Gastroesophageal sphincter (tissue), 3 donors: Measurements from ENCODE around the gene SMAD1.

ENCODE experiments used
- POLR2AphosphoS5 ChIP-seq: sonication (generic); formaldehyde crosslinking; IDR thresholded peaks from one replicate; pipeline ENCODE4 v1.6.1; 2017; ENCODE audit warnings: antibody characterized with exemption
- TF ChIP-seq, protein P1 (sequence below), 4 experiments: fragments of 200-600 bp in 2 of 4; fragments of 450-650 bp in 2 of 4; sonication (generic) in 1 of 4; IDR thresholded peaks; one replicate each; pipeline ENCODE4 v1.5.1; 2017 to 2019; ENCODE audit warnings: antibody characterized with exemption in 4 of 4, mild to moderate bottlenecking in 2 of 4, moderate library complexity in 2 of 4

DNA sequence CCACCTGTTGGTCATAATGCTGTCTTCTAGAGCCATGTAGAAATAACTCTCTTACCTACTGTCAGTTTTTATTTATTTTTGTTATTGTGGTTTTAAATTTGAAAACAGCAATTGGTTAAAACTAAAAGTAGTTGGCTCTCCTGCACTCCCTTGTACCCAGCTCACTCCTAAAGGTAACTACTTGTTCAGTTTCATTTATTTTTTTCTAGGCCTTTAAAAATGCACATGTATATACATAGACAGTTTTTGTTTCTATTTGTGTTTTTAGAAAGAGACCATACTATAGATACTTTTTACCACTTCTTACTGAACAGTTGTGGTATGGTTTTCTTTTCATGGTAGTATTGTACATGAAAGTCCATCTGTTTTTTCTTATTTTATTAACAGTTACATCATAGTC, 16.8 kb downstream of the SMAD1 start:
- TF ChIP-seq, protein P1, sequence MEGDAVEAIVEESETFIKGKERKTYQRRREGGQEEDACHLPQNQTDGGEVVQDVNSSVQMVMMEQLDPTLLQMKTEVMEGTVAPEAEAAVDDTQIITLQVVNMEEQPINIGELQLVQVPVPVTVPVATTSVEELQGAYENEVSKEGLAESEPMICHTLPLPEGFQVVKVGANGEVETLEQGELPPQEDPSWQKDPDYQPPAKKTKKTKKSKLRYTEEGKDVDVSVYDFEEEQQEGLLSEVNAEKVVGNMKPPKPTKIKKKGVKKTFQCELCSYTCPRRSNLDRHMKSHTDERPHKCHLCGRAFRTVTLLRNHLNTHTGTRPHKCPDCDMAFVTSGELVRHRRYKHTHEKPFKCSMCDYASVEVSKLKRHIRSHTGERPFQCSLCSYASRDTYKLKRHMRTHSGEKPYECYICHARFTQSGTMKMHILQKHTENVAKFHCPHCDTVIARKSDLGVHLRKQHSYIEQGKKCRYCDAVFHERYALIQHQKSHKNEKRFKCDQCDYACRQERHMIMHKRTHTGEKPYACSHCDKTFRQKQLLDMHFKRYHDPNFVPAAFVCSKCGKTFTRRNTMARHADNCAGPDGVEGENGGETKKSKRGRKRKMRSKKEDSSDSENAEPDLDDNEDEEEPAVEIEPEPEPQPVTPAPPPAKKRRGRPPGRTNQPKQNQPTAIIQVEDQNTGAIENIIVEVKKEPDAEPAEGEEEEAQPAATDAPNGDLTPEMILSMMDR (IDR thresholded peaks at IDR 0.05): peak in 1 of 4 experiments; percentile 15
- no peak for TF ChIP-seq POLR2AphosphoS5
